ENCODE data around the gene FGFRL1.

FGFRL1 gene

DNA sequence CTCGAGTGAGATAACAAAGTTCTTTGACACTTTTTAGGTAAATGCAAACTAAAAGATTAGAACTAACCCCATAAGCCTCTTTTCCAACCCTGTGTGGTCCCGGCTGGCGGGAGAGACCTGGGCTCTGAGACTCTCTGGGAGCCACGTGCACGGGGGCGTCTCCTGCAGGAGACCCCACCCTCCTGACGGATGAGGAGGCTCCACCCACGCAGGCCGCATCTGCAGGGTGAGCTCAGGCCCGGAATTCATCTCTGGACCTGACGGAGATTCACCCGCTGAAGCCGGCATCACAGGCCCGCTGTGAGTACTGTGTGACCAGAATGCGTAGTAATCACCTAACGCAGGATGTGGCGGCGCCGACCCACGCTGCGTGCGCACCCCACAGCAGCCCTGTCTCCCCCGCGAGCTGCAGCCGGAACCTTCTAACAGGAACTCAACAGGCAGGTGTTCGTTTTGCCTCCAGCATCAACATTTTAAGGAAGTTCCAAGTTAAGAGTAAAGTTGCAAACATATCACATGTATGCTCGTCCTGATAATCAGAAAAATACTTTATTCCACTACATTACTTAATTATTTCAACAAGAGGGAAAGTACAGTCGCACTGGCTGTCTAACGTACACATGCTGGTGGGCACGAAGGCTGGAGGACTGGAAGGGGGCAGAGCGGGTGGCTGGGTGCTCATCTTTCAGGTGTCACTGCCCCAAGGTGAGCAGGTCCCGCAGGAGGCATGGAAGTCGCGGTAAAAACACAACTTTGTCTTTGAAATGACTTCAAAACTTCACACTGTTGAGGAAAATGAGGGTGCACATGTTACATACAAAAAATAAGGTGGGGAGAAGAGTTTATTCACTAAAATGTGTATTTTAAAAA is 44.5 kb downstream of the FGFRL1 start:
- DNase-seq, result peak; percentile 83

DNA sequence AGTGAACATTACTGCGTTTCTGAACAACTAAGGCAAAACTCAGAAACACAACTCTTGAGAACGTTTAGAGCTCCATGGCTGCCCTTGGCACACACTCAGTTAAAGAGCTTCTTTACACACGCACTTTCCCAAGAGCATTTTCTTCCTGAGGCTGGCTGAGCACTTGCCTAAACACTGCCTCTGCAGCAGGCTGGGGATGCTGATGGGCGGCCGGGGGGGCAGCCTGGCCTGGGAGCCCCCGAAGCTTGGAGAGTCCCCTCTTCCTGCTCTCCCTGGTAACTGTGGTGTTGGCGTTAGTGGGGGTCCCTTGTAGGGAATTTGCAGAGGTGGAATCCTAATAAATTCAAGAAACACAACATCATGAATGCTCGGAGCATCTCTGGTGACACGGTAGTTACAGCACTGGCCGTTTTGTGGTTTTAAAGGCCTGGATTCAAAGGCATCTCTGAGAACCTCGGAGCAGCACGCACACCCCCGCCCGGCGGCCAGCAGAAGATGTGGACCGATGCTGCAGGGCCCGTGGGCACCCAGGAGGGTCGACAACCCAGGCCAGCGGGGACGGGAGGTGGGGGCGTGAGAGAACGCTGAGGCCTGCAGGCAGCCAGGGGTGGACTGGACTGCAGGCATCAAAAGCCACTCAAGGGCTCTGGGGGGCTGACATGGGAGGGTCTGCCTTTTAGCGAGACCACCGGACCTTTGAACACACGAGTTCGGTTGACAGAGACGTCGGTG is 45.4 kb downstream of the FGFRL1 start:
- no peak for DNase-seq

DNA sequence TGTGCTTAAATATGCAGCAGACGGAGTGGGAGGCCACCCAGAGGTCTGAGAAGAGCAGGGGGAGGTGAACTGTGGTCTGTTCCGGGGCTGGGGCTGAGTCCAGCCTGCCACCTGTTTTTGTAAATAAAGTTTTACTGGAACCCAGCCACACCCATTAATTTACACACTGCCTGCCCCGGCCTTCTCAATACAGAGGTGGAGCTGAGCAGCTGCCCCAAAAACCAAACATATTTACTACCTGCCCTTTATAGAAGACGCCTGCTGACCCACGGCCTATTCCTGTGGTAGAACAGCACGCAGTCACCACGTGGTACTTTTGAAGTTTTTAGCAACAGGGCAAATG is 45.9 kb downstream of the FGFRL1 start:
- no peak for DNase-seq

DNA sequence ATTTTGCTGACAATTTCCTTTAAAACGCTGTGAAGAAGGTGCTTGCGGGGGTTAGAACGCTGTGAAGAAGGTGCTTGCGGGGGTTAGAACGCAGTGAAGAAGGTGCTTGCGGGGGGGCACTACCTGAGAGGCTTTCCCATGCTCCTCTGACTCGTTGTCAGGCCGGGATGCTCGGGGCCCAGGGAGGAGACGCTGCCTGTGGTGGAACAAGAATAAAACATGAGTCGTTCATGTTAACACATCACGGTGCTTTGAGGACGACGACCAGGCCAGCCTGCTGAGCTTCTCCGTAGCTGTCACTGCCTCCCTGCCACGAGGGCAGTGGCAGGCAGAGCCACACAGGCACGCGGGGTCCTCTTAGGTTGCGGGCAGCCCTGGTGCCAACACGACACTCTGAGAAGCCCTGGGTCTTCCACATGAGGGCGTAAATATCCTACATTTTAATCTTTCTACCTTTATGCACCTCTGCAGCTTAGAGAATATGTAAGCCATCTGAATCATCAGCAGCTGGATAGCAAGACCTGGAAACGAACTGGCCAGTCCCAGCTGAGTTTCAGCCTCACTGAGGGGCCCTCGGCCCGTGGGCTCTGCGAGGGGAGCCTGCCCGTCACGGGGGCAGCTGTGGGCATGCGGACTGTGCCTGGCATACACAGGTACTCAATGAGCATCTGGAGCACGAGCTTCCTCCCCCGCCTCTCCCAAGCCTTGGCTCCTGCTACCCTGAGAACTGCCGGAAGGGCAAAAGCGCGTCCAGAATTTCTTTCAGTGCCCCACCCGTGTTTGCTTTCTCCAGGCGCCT is 47.0 kb downstream of the FGFRL1 start:
- DNase-seq, result no peak

- DNase-seq, result no peak
Observed at GRCh38 chr4:1058997-1059665, 47.7 kb downstream of the FGFRL1 start.

DNA sequence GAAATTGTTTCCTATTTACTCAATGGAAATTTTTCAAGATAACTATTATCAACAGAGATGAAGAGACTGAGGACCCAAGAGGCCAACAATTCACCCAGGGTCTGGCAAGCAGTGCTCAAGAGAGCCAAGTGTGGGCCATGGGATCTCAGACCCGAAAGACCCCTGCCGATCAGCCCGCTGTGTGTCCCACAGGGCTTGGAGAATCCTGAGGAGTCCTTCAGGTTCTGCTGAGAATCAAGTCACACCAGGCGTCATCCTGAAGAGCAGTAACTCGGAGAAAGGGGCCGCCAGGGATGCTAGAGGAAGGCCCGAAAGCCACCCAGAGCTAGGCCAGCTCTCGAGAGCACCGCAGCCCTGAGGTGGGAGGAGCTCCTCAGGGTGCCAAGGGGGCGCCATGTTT is 48.7 kb downstream of the FGFRL1 start:
- no peak for DNase-seq

- DNase-seq, result no peak
Observed at GRCh38 chr4:1060621-1061020, 49.2 kb downstream of the FGFRL1 start.

- no peak for DNase-seq
Observed at GRCh38 chr4:1061056-1061700, 49.8 kb downstream of the FGFRL1 start.

DNA sequence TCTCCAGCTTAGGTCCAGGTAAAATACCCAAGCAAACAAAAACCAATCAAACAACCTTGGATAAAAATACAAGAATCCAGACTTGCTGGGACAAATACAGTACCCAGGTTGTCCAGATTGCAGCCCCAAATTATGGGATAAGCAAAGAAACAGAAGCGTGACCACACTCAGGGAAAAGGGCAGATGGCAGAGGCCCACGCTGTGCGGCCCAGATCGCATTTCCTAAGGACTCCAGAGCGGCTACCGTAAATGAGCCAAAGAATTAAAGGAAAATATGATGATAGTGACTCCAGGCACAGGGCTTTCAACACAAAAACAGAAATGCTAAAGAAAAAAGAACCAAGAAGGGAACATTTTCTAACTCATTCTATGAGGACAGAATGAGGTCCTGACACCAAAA is 50.3 kb downstream of the FGFRL1 start:
- no peak for DNase-seq

DNA sequence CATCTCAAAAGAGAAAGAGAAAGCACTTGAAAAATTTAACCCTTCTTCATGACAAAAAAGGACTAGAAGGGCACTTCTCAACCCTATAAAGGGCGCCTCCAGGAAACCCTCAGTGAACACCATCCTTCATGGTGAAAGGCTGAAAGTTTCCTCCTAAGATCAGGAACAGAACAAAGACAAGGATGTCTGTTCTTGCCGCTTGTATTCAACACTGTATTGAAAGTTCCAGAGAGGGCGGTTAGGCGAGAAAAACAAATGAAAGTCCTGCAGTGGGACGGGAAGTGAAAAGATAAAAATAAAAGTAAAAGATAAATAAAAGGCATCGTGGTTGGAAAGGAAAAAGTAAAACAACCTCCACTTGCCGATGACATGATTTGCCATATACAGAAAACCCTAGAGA is 51.0 kb downstream of the FGFRL1 start:
- DNase-seq, result no peak

DNA sequence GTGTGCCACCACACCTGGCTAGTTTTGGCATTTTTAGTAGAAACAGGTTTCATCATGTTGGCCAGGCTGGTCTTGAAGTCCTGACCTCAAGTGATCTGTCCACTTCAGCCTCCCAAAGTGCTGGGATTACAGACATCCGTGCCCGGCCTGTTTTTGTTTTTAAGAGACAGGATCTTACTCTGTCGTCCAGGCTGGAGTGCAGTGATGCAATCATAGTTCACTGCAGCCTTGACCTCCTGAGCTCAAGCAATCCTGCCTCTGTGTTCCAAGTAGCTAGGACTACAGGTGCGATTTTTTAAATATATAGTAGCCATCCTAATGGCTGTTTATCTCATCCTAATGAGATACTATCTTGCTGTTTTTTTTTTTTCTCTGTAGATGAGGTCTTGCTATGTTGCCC is 54.3 kb downstream of the FGFRL1 start:
- no peak for DNase-seq

GRCh38 chr4:1069394-1069793 is 58.0 kb downstream of the FGFRL1 start:
- no peak for DNase-seq

DNA sequence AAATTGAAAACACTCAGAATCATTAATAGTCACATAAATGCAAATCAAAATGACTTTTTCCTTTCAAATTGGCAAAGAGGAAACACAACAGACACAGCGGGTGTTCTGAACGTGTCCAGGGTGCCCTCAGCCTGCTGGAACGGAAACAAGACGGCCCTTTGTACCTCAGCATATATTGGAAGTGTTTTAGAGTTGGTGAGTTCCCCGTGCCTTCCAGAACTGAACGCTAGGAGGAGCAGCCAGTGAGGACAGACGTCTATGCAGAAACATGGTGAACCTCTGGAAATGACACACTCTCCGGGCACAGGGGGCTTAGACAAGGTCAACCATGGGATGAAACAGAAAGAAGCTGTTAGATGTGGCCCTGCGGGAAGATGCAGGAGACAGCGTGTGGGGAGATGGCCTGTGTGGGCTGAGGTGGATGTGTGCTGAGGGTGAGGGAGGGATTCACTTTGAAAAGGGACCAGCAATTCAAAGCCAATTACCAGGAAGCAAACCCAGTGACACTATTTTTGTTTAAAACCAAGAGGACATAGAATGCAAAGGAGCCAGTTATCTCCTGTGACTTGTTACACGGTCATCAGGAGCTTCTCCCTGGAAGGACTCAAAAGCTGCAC is 61.5 kb downstream of the FGFRL1 start:
- DNase-seq, result peak; percentile 37

DNA sequence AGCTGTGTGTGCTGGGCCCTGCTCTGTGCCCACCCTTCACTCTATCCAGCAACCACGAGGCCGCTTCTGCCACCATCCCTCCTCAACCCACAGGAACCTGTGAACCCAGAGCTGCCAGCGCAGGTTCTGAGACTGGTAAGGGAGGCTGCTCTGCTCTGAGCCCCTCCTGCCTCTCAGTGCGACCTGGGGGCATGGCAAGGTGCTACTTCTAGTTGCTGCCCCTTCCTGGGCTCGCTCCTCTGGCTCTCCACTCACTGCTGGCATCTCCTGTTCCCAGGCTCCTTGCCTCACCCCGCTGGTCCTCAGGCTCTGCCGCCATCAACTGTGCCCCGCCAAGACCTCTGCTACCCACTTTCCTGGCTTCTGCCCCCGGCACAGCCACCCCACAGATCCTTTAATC is 62.7 kb downstream of the FGFRL1 start:
- DNase-seq, result no peak

- no peak for DNase-seq
Observed at GRCh38 chr4:1075225-1075624, 63.8 kb downstream of the FGFRL1 start.

DNA sequence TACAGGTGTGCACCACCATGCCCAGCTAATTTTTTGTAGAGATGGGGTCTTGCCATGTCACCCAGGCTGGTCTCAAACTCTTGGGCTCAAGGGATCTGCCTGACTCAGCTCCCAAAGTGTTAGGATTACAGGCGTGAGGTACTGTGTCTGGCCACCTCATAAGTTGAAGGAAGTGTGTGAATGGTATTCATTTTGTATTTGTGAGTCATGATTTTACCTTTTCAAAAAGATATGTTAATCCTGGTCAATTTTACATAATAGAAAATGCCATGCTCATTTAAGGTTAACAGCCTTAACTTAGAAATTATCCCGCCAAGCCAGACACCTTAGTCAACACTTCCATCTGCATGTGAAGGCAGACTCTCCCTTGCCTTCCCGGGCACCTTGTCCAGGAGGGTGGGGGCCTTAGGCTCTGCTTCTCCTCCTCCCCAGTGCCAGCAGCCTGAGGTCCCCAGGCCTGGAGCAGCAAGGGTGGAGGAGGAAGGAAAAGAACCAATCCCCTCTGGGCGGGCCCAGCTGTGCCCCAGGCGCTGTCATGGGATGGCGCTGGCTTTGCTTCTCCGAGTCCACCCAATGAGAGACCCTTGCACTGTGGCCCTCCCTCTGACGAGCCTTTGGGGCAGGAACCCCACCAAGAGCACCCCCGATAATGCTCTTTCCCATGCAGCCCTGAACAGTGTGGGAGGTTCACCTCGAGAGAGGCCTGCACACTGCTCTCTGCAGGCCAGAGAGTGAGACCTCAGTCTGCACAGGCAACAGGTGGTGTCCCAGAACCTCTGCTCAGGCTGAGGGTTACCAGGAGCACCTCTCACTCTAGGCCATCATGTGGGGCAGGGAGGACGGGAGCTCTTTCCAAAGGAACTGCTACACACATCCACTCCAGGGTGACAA is 64.6 kb downstream of the FGFRL1 start:
- DNase-seq, result no peak
